GM18499 (cell line): ENCODE results near the gene ST7.
"Not testable (repeated sequence)": the region's sequence is repeated elsewhere in the genome, so short reads cannot be mapped to it uniquely, and the experiment has no call there.

ENCODE experiments used
- ATAC-seq: cut with Tn5 transposase; IDR thresholded peaks from one replicate; pipeline ENCODE4 v1.9.1; 2021; ENCODE audit warnings: moderate number of reproducible peaks; ENCODE audit not compliant: insufficient read depth, unreplicated experiment

The ST7 gene

DNA sequence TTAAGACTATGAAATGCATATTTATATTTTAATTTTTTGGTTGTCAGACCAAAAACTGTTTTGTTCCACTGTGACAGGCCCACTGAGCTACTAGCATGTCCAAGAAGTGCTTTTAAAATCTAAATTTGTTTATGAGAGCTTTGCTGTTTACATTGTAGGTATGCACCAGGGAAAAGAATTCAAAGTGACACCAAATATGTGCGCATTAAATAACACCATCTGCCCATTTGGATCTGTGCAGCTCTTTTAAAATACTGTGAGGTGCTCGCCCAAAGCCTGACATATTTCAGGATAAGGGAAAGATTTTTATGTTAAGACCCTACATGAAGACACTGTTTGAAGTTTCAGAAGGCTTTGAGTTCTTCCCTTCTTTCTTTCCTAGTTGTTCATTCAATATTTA lies 162.9 kb downstream of the ST7 start:
- no peak for ATAC-seq

DNA sequence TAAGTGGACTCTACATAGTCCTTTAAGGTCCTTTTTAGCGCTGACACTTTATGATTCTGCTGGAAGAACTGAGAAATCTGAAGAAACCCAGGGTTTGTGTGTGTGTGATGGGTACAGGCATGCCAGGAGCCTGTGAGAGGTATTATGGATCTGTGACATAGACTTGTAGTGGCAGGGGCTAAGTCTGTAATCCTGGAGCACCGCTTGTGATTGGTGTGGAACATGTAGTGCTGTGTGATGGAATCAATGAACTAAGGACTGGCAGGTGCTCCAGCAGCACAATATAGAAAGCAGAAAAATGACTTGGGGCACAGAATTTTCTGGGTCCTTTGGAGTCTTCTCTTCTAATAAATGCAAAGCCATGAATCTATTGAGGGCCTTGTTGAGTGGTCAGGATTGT lies 163.9 kb downstream of the ST7 start:
- ATAC-seq, result no peak

GRCh38 chr7:117118579-117119180 lies 165.4 kb downstream of the ST7 start:
- no peak for ATAC-seq

GRCh38 chr7:117119192-117119924 lies 166.1 kb downstream of the ST7 start:
- no peak for ATAC-seq

- not testable (repeated sequence) for ATAC-seq
Measured at GRCh38 chr7:117120321-117120720, 167.0 kb downstream of the ST7 start.

GRCh38 chr7:117122036-117122435 lies 168.7 kb downstream of the ST7 start:
- not testable (repeated sequence) for ATAC-seq

- ATAC-seq, result no peak
Measured at GRCh38 chr7:117122536-117122935, 169.2 kb downstream of the ST7 start.

DNA sequence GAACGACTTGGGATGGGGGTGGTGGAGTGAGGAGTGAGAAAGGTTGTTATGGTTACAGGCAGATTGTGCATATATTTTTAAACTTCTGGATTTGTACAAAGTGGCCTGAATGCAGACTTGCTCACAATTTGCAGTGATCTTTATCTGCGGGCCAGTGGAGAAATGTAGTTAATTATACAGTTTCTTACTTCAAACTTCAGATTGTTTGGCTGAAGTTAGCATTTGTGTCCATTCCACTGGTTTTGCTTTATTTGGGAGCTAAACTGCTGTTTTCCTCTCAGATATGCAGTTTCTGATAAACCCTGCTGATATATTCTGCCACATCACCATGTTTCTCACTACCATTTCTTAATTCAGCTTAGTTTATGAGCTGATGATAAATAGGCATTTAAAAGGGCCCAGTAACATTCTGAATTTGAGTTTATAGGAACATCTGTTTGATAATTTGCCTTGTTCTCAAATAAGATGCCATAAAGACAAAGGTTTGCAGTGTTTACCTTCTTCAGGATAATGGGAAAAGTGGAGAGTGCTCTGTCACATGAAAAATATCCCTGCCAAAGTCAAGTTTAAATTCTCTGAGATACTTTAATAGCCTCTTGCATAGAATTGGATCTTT lies 170.1 kb downstream of the ST7 start:
- no peak for ATAC-seq

GRCh38 chr7:117124591-117125220 lies 171.4 kb downstream of the ST7 start:
- ATAC-seq, result peak; percentile 75

- ATAC-seq, result no peak
Measured at GRCh38 chr7:117126676-117127075, 173.4 kb downstream of the ST7 start.

DNA sequence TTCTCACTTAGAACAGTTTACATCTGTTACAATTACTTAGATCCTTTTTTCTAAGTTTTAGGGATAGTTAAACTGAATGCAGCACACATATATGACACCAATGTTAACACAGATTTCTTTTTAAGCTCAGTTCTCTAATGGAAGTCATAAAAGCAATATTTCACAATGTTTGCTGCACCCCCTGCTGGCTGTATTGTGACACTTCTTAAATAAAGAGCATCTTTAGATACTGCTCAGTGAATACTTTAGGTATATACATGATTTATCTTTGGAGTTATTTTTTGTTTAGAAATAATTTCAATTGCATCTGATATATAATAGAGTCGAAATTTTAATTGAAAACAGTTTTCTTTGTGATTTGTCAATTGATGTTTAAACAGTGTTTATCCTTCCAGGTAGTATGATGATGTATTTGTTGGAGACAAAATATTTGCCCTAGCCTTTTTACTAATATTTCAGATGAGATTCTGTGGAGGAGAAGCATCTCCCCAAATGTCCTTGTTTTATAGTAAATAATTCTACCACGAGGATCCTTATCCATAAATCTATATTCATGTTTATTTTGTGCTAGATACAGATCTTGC lies 174.4 kb downstream of the ST7 start:
- peak; percentile 36 for ATAC-seq

- no peak for ATAC-seq
Measured at GRCh38 chr7:117129521-117129955, 176.2 kb downstream of the ST7 start.

DNA sequence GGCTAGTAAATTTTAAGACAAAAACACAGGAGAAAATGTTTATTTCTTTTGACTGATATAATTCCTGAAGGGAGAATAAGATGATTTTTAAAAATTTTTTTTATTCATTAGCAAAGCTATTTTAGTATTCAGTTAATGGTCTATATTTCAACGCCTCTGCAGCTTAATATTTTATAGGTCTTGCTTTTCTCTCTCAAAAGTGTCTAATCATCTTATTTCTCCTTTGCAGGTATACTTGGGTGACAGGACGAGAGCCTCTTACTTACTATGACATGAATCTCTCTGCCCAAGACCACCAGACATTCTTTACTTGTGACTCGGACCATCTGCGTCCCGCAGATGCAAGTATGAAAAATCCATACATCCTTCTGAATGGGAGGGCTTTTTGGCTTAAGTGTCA lies 177.0 kb downstream of the ST7 start:
- no peak for ATAC-seq

- ATAC-seq, result no peak
Measured at GRCh38 chr7:117132321-117133120, 179.2 kb downstream of the ST7 start.

DNA sequence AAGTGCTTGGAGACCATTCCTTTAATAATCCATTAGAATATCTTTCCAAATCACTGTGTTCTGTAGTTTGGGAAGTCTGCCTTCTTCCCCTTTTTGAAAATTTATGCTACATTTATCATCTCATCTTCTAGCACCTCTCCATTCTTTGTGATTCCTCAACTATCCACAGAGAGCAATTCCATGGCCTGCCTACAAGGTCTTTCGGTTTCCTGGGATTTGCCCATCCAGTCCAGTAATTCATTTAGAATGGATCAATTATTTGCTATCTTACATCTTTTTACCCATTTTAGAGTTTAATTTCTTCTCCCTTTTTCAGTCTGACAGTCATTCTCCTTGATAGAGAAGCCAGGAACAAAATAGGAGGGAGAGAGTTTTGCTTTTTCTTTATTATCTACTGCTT lies 179.8 kb downstream of the ST7 start:
- ATAC-seq, result no peak

GRCh38 chr7:117134411-117134810 lies 181.1 kb downstream of the ST7 start:
- no peak for ATAC-seq

DNA sequence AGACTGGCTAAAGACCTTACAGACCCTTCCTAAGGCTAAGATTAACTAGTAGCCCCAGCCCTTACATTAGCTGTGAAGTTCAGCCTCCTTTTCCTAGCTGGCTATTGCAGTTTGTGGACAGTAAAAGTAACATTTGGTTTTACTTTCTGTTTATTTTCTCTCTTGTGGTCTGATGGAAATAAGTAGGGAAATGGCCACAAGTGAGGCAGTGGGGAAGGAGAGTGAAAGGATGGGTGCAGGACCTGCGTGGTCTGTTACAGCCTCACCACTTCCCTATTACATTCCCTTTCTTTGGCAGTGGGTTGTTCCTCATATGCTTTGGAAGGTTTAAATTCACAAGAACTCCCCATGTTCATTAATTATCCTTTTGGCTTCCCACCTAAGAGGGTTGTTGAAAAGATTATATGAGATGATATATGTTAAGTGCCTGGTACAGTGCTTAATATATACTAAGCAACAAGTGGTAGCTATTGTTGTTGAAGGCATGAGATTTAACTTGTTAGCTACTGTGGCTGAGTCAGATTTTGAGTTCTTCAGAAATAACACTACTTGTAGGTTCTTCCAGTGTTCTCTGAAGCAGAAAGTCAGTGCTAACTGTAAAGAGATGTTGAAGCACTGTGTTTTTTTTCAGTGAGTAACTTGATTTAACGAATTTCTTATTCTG lies 181.7 kb downstream of the ST7 start:
- ATAC-seq, result no peak

DNA sequence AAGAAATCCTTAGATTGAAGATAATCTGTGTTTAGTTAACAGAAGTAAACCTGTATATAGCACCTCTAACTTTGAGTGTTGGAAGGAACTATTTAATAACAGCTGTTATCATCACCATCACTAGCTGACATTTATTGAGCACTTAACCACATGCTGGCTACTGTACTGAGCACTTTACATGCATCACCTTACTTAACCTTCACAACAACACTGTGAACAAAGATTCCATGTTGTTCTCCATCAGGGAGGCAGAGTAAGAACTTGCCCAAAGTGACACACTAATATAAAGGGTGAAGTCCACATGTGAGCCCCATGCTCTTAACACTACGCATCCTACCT lies 182.2 kb downstream of the ST7 start:
- no peak for ATAC-seq

- no peak for ATAC-seq
Measured at GRCh38 chr7:117137868-117138267, 184.6 kb downstream of the ST7 start.

- ATAC-seq, result no peak
Measured at GRCh38 chr7:117138495-117138894, 185.2 kb downstream of the ST7 start.
